Measurements from ENCODE around the gene ASTN2. TPM values are rescaled to one million over a fixed set of nuclear protein-coding genes. Genes with fewer than 3 reads are reported as not detected.

ASTN2 gene
- total and polyA plus RNA-seq, 2 donors (not counting 3 experiments of a cell fraction or from before 2014, with no cell fraction given), result 1.0 to 1.9 TPM

GRCh38 chr9:117407436-117408022 is 7.3 kb downstream of the ASTN2 start:
- Histone ChIP-seq H3K9me3 (replicated peaks; ENCODE audit: control insufficient read depth, insufficient read depth, low read length) (no peaks in the 10 kb centered on the region), H2AFZ (ENCODE audit: low read depth, low read length) (no peak overlapping the region), H3K9ac (replicated peaks; ENCODE audit: extremely low read depth, insufficient read depth, low read length) (no peak overlapping the region), H3K79me2 (ENCODE audit: control insufficient read depth, insufficient read depth, low read length) (no peaks in the 10 kb centered on the region), H3K9me1 (replicated peaks; ENCODE audit: control insufficient read depth, extremely low read depth, insufficient read depth, low read length) (no peaks in the 10 kb centered on the region), H3K4me3 (replicated peaks in 1 of 3; ENCODE audit: insufficient read depth in 1 of 3, low read depth in 1 of 3, low read length in 3 of 3) (no peak overlapping the region), H4K20me1 (replicated peaks; ENCODE audit: control insufficient read depth, extremely low read depth, insufficient read depth, low read length) (no peaks in the 10 kb centered on the region), H3K36me3 (ENCODE audit: control insufficient read depth in 2 of 2, extremely low read depth in 1 of 2, insufficient read depth in 2 of 2, low read length in 2 of 2) (no peaks in the 10 kb centered on the region), H3K4me1 (ENCODE audit: control insufficient read depth, extremely low read depth, insufficient read depth, low read length) (no peaks in the 10 kb centered on the region), H3K27ac (ENCODE audit: insufficient read depth, low read depth, low read length) (no peak overlapping the region), H3K27me3 (ENCODE audit: control insufficient read depth in 2 of 2, insufficient read depth in 2 of 2, low read length in 2 of 2) (peaks cover 5 to 6% of the 10 kb centered on the region in 2 experiments), H3K4me2 (ENCODE audit: insufficient read depth, low read length) (no peak overlapping the region)
- FAIRE-seq, result no peak
- ChIA-PET POLR2A (no interaction called here), CTCF (no interaction called here)
- no TSS peak for BruUV-seq (replicated peaks)
- intact Hi-C loops (cut with micrococcal nuclease), result no loop called here
- dilution Hi-C loops (cut with MboI; ENCODE audit: extremely low pct_ligation_motif_present, low sequenced_read_pairs), result no loop called here
- TF ChIP-seq JUN (IDR thresholded peaks at IDR 0.05; ENCODE audit: borderline replicate concordance, insufficient read depth, insufficient read length, low read depth) (no peak), MYC (IDR thresholded peaks at IDR 0.05; ENCODE audit: low read depth, low read length) (no peak), POLR2AphosphoS5 (IDR thresholded peaks at IDR 0.05; ENCODE audit: insufficient read depth, low read depth, low read length) (no peak), CTCF (IDR thresholded peaks at IDR 0.05; ENCODE audit: extremely low read depth in 1 of 2, insufficient read depth in 1 of 2, low read depth in 1 of 2, low read length in 2 of 2) (no peak)
- DNase-seq (ENCODE audit: low read depth, low spot score), result no peak

- H3K4me2 ChIP-seq (ENCODE audit: insufficient read depth, low read length), result no peak overlapping the region
Measured at GRCh38 chr9:117405950-117406705, 8.7 kb downstream of the ASTN2 start.

More at GRCh38 chr9:117405950-117406705, 8.7 kb downstream of the ASTN2 start:
- Histone ChIP-seq H3K27ac (ENCODE audit: insufficient read depth, low read depth, low read length) (no peak overlapping the region), H3K36me3 (ENCODE audit: control insufficient read depth in 2 of 2, extremely low read depth in 1 of 2, insufficient read depth in 2 of 2, low read length in 2 of 2) (no peaks in the 10 kb centered on the region), H4K20me1 (replicated peaks; ENCODE audit: control insufficient read depth, extremely low read depth, insufficient read depth, low read length) (no peaks in the 10 kb centered on the region), H3K4me1 (ENCODE audit: control insufficient read depth, extremely low read depth, insufficient read depth, low read length) (no peaks in the 10 kb centered on the region), H2AFZ (ENCODE audit: low read depth, low read length) (no peak overlapping the region), H3K27me3 (ENCODE audit: control insufficient read depth in 2 of 2, insufficient read depth in 2 of 2, low read length in 2 of 2) (no peaks in the 10 kb centered on the region), H3K9me3 (replicated peaks; ENCODE audit: control insufficient read depth, insufficient read depth, low read length) (no peaks in the 10 kb centered on the region), H3K79me2 (ENCODE audit: control insufficient read depth, insufficient read depth, low read length) (no peaks in the 10 kb centered on the region), H3K4me3 (replicated peaks in 1 of 3; ENCODE audit: insufficient read depth in 1 of 3, low read depth in 1 of 3, low read length in 3 of 3) (no peak overlapping the region), H3K9me1 (replicated peaks; ENCODE audit: control insufficient read depth, extremely low read depth, insufficient read depth, low read length) (no peaks in the 10 kb centered on the region), H3K9ac (replicated peaks; ENCODE audit: extremely low read depth, insufficient read depth, low read length) (no peak overlapping the region)
- ChIA-PET POLR2A (no interaction called here), CTCF (no interaction called here)
- intact Hi-C loops (cut with micrococcal nuclease), result no loop called here
- no TSS peak for BruUV-seq (replicated peaks)
- FAIRE-seq (no peak), DNase-seq (ENCODE audit: low read depth, low spot score) (no peak)
- dilution Hi-C loops (cut with MboI; ENCODE audit: extremely low pct_ligation_motif_present, low sequenced_read_pairs), result no loop called here
- TF ChIP-seq EZH2 (IDR thresholded peaks at IDR 0.05; ENCODE audit: borderline replicate concordance, low read depth, low read length, severe bottlenecking) (no peak), FOS (IDR thresholded peaks at IDR 0.05; ENCODE audit: borderline replicate concordance, insufficient read depth, low read length) (no peak), MYC (IDR thresholded peaks at IDR 0.05; ENCODE audit: low read depth, low read length) (no peak), POLR2A (IDR thresholded peaks at IDR 0.05; ENCODE audit: low read depth, low read length) (no peak), GATA2 (IDR thresholded peaks at IDR 0.05; ENCODE audit: insufficient read depth, insufficient read length, low read depth, low read length) (no peak), POLR2AphosphoS5 (IDR thresholded peaks at IDR 0.05; ENCODE audit: insufficient read depth, low read depth, low read length) (no peak), JUN (IDR thresholded peaks at IDR 0.05; ENCODE audit: borderline replicate concordance, insufficient read depth, insufficient read length, low read depth) (no peak), CTCF (IDR thresholded peaks at IDR 0.05; ENCODE audit: extremely low read depth in 1 of 2, insufficient read depth in 1 of 2, low read depth in 1 of 2, low read length in 2 of 2) (no peak), MAX (IDR thresholded peaks at IDR 0.05; ENCODE audit: insufficient read depth, insufficient read length) (no peak)

Data from endothelial cell of umbilical vein (primary cell).